Lung (tissue), 12 donors: Measurements from ENCODE around the gene FNDC10. TPM values are rescaled to one million over a fixed set of nuclear protein-coding genes. Genes with fewer than 3 reads are reported as not detected.

Source experiments
- ATAC-seq: fragments of 200-7000 bp; cut with Tn5 transposase; one replicate; pipeline ENCODE4 v1.9.1; 2020; ENCODE audit warnings: moderate number of reproducible peaks; ENCODE audit not compliant: insufficient read depth, low FRiP score
- DNase-seq, 3 donors: peaks; one replicate each; pipeline ENCODE4 v3.0.0-alpha.2; 2013 to 2017
- H3K27ac ChIP-seq, 2 donors: one replicate each; pipeline ENCODE4 v1.5.1; 2013; ENCODE audit warnings: mild to moderate bottlenecking in 2 of 2, moderate library complexity in 2 of 2, control low read depth in 1 of 2, inconsistent platforms in 1 of 2, low read depth in 1 of 2, low read length in 1 of 2
- H3K27me3 ChIP-seq, 3 donors: one replicate each; pipeline ENCODE4 v1.5.1; 2013; ENCODE audit warnings: low read length in 2 of 3; ENCODE audit not compliant: control insufficient read depth in 3 of 3, insufficient read depth in 3 of 3
- H3K36me3 ChIP-seq, 4 donors: one replicate each; pipeline ENCODE4 v1.5.1; 2013; ENCODE audit warnings: low read length in 4 of 4, mild to moderate bottlenecking in 1 of 4, moderate library complexity in 1 of 4; ENCODE audit not compliant: control insufficient read depth in 4 of 4, insufficient read depth in 4 of 4
- H3K4me1 ChIP-seq, 5 donors: one replicate each; pipeline ENCODE4 v1.5.1; 2013; ENCODE audit warnings: low read length in 5 of 5, mild to moderate bottlenecking in 2 of 5, moderate library complexity in 1 of 5; ENCODE audit not compliant: control insufficient read depth in 5 of 5, insufficient read depth in 5 of 5
- H3K4me3 ChIP-seq: one replicate; pipeline ENCODE4 v1.5.1; 2013; ENCODE audit warnings: mild to moderate bottlenecking, control low read depth, moderate library complexity
- H3K9ac ChIP-seq, 2 donors: one replicate each; pipeline ENCODE4 v1.5.1; 2013; ENCODE audit warnings: low read length in 2 of 2, control low read depth in 1 of 2; ENCODE audit not compliant: insufficient read depth in 1 of 2
- H3K9me3 ChIP-seq, 4 donors: one replicate each; pipeline ENCODE4 v1.5.1; 2013; ENCODE audit warnings: low read length in 3 of 4, mild to moderate bottlenecking in 1 of 4, moderate library complexity in 1 of 4; ENCODE audit not compliant: control insufficient read depth in 4 of 4, insufficient read depth in 3 of 4
- WGBS, 2 donors: extraction: QIAGEN DNeasy Blood & Tissue Kit; methylation state at CpG; one replicate each; pipeline ENCODE4 v1.1.7; 2013; 5-methylcytosine and 5-hydroxymethylcytosine counted together
- polyA plus RNA-seq, 2 donors: library from polyadenylated mRNA; stranded (reverse); fragments of 200-250 nt; gene quantifications; one replicate each; pipeline ENCODE4 v1.2.1, GENCODE V29; 2013
- total RNA-seq, 2 donors: library from RNA; depleted of rRNA in 1 of 2; stranded (reverse); fragments of >200 nt in 1 of 2; gene quantifications; one replicate each; pipeline ENCODE4 v1.2.1, GENCODE V29; 2014 to 2021
- TF ChIP-seq, protein P1 (sequence below): IDR thresholded peaks from 2 replicates; pipeline ENCODE4 v1.5.1; 2012; ENCODE audit warnings: mild to moderate bottlenecking; ENCODE audit errors: control extremely low read depth, extremely low read depth
- donor health status: control.
- donor health status: control.
- donor health status: Bipolar disorder and iron deficiency.
- donor health status: healthy.
- donor health status: DM: yes; HTN: yes; CAD: no.

The FNDC10 gene
- total and polyA plus RNA-seq, 4 donors: 0.40 to 12.8 (median 6.6) TPM

- no peak for DNase-seq
- ATAC-seq: peak; percentile 44
- H3K36me3 ChIP-seq: peaks cover 0 to 6% (median 0%) of the 10 kb centered on the region in 4 donors
- no peak overlapping the region for H3K9ac ChIP-seq
- TF ChIP-seq, protein P1, sequence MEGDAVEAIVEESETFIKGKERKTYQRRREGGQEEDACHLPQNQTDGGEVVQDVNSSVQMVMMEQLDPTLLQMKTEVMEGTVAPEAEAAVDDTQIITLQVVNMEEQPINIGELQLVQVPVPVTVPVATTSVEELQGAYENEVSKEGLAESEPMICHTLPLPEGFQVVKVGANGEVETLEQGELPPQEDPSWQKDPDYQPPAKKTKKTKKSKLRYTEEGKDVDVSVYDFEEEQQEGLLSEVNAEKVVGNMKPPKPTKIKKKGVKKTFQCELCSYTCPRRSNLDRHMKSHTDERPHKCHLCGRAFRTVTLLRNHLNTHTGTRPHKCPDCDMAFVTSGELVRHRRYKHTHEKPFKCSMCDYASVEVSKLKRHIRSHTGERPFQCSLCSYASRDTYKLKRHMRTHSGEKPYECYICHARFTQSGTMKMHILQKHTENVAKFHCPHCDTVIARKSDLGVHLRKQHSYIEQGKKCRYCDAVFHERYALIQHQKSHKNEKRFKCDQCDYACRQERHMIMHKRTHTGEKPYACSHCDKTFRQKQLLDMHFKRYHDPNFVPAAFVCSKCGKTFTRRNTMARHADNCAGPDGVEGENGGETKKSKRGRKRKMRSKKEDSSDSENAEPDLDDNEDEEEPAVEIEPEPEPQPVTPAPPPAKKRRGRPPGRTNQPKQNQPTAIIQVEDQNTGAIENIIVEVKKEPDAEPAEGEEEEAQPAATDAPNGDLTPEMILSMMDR: no peak
- no peaks in the 10 kb centered on the region for H3K27me3 ChIP-seq
- no peak overlapping the region for H3K4me3 ChIP-seq
- H3K4me1 ChIP-seq: peaks cover 0 to 6% (median 0%) of the 10 kb centered on the region in 5 donors
- WGBS, 2 donors: 80 to 86% methylated on average over 31 of the region's 31 CpGs
- peak overlapping the region in 1 of 2 donors; percentile 7 for H3K27ac ChIP-seq
- no peaks in the 10 kb centered on the region for H3K9me3 ChIP-seq
Observed at GRCh38 chr1:1554926-1555915, 44.7 kb downstream of the FNDC10 start.

- Histone ChIP-seq H3K9me3 (no peaks in the 10 kb centered on the region), H3K27me3 (no peaks in the 10 kb centered on the region), H3K4me3 (no peak overlapping the region), H3K9ac (no peak overlapping the region), H3K27ac (peak overlapping the region in 1 of 2 donors; percentile 29), H3K36me3 (peaks cover 0 to 4% (median 0%) of the 10 kb centered on the region in 4 donors), H3K4me1 (peaks cover 0 to 6% (median 0%) of the 10 kb centered on the region in 5 donors)
- TF ChIP-seq, protein P1: no peak
- DNase-seq (no peak), ATAC-seq (no peak)
- 79 to 96% methylated on average over 13 of the region's 13 CpGs for WGBS, 2 donors
Observed at GRCh38 chr1:1554550-1554925, 45.4 kb downstream of the FNDC10 start.

GRCh38 chr1:1553821-1554494 lies 46.0 kb downstream of the FNDC10 start:
- H3K27me3 ChIP-seq: no peaks in the 10 kb centered on the region
- ATAC-seq (no peak), DNase-seq (no peak)
- 88% methylated on average over 35 of the region's 35 CpGs for WGBS, 2 donors
- H3K4me3 ChIP-seq: no peak overlapping the region
- H3K4me1 ChIP-seq: peaks cover 0 to 6% (median 0%) of the 10 kb centered on the region in 5 donors
- H3K9me3 ChIP-seq: no peaks in the 10 kb centered on the region
- no peak overlapping the region for H3K27ac ChIP-seq
- H3K36me3 ChIP-seq: peaks cover 0 to 4% (median 0%) of the 10 kb centered on the region in 4 donors
- H3K9ac ChIP-seq: no peak overlapping the region
- TF ChIP-seq, protein P1: no peak
